ENCODE measurements around the gene B3GALNT2. TPM values are rescaled to one million over a fixed set of nuclear protein-coding genes. Genes with fewer than 3 reads are reported as not detected.
A peak's percentile ranks its signal among the peaks of the same experiment; 100 is the strongest.

Gene B3GALNT2
- total RNA-seq, 1 donor from 2014 or later: 29.2 TPM

DNA sequence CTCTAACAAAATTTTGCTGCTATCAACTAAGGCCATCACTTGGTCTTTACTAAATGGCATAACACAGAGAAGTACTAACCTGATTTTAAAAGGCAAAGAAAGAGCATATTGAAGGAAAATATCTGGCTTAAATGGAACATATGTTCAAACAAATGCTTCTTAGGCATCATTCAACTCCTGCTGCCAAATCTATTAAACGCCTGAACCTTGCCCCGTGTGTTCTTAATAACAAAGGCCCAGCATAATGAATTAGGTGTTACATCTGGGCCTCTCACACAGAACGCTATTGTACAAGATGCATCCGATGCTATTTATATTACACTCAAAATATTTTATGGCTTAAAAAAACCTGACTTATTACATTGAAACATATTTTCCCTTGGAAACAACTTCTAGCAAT is 48.4 kb downstream of the B3GALNT2 start:
- DNase-seq (ENCODE audit: low read depth in 2 of 2): no peak

DNA sequence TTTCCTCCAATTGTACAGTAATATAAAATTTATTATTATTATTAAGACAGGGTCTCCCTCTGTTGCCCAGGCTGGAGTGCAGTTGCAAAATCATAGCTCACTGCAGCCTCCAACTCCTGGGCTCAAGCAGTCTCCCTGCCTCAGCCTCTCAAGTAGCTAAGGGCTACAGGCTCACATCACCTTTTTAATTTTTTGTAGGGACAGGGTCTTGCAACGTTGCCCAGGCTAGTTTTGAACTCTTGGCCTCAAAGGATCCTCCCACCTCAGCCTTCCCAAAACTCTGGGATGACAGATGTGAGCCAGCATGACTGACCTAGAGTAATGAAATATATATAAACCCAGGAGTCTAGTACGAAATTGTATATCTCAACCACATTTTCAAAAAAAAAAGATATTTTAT is 49.2 kb downstream of the B3GALNT2 start:
- DNase-seq (ENCODE audit: low read depth in 2 of 2): no peak

DNA sequence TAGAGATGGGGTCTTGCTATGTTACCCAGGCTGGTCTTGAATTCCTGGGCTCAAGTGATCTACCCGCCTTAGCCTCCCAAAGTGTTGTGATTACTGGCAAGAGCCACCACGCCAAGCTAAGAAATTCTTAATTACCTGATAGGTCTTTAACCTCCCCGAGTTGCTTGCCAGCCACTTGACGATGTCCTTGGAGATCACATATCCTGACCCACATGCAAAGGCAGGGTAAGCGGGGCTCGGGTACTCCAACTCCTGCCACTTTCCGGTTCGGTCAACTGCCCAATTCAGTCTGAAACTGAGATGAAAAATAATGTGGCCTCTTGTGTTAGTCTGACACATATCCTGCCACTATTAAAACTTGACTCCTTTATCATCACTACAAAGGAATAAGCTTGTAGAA is 50.2 kb downstream of the B3GALNT2 start:
- no peak for DNase-seq (ENCODE audit: low read depth in 2 of 2)

DNA sequence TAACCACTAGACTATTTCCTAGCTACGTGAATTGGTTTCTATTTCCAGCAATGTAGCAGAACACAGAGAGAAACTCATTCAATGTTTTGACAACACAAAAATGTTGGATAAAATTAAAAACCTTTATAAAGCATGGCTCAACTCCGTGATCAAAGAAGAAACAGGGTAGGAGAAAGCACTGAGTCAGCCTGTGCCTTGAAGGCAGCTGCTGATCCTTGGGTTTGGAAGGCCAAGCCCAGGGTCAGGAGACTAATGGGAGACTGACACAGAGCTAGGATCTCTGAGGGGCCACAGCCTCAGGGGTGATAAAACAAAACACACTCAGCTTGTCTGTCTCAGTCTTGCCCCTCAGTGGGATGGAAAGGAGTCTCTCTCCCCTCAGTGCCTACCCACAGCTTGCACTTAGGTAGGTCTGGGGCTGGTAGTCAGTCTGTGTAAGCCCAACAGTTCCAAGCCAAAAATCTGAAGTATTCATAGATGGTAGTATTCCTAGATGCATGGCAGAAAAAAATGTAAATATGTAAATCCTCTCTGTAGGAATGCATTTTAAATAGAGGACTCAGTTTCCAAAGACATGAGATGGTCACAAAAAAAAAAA is 53.3 kb downstream of the B3GALNT2 start:
- DNase-seq (ENCODE audit: low read depth in 2 of 2): no peak

DNA sequence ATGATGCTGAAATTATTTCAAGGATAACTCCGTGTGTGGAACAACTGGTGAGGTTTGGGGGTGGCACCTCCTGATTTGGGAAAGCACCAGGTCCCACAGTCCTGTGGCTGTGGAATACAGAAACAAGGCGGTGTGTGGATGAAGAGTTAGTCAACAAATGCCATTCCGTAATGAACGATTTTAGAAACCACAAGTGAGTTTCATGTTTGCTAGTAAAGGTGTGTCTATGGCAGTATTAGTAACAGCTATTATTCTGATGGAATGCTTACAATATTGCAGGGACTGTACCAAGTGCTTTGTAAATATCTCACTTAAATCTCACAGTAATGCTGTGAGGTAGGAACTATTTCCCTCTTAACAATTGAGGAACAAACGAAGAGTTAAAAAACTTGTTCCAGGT is 53.8 kb downstream of the B3GALNT2 start:
- no peak for DNase-seq (ENCODE audit: low read depth in 2 of 2)

DNA sequence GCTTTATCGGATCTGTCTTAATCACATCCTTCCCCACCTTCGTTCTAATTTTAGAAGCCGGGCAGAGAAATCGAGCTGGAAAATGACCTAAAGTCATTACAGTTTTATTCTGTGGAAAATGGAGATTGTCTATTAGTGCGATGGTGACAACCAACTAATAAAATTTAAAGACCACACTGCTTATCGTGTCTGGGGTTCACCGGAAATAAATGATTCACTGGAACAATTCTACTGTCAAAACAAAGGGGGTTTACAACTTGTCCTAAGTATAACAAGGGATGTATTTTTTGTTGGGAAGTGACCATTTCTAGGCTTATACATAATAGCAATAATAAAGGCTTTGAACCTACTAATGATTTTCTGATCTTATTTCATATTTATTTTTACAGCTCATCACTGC is 55.6 kb downstream of the B3GALNT2 start:
- peak in 1 of 2 donors; percentile 76 for DNase-seq (ENCODE audit: low read depth in 2 of 2)

DNA sequence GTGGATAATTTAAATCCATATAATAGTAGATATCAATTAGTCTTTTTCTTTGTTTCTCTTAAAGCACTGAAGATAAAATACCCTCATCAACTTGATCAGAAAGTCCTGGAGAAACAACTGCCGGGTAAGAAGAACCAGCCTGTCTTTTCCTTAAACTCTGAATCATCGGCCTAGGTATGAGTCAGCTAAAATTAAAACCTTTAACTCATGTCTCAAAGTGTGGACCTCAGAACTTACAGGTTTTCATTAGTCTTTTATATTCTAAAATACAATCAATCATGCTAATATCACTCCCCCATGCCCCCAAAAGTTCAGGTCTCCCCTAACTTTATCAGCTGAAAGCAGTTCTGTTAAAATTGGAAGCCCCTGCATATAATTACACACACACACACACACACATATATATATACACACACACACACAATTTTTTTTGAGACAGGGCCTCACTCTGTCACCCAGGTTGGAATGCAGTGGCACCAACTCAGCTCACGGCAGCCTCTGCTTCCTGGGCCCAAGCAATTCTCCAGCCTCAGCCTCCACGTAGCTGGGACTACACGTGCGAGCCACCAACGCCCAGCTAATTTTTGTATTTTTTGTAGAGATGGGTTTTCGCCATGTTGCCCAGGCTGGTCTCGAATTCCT is 61.3 kb downstream of the B3GALNT2 start:
- peak in 1 of 2 donors; percentile 74 for DNase-seq (ENCODE audit: low read depth in 2 of 2)

DNA sequence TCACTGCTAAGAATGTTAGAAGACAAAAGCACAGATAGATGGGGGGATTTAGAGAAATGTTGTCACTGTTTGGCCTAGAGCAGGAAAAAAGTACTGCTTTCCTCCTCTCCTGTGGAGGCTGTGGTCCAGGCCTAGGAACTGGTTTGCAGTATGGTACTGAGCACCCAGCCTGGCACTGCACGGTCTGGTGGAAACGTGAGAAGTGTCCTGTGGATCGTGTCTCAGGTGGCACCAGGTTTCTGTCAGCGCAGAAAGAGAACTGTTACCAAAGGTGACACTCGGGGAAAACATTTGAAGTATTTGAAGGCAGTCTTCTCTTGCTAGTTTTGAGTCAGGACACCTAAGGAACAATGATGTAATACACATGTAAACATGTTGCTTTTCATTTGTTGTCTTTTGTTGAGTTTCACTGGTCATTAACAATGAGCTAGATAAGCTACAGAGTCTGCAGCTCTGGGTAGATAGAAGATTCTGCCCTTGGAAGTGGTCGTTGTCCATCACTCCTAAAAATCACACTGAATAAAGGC is 63.0 kb downstream of the B3GALNT2 start:
- DNase-seq (ENCODE audit: low read depth in 2 of 2): no peak

DNA sequence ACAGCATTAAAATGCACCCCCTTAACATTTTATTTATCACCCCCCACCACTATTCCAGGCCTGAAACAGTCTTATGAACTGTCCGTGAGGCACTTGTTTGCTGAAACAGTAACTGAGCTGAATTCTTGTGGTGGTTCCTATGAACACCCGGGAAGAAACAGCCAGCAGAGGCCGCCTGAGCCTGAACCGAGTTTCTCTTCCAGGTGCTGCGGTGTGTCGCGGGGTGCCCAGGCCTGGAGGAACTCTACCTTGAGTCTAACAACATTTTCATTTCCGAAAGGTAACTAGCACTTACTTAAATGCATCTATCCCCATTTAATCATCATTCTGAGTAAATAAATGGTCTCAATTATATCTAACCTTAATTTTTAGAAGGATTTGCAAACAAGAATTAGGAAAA is 70.3 kb downstream of the B3GALNT2 start:
- no peak for DNase-seq (ENCODE audit: low read depth in 2 of 2)

DNA sequence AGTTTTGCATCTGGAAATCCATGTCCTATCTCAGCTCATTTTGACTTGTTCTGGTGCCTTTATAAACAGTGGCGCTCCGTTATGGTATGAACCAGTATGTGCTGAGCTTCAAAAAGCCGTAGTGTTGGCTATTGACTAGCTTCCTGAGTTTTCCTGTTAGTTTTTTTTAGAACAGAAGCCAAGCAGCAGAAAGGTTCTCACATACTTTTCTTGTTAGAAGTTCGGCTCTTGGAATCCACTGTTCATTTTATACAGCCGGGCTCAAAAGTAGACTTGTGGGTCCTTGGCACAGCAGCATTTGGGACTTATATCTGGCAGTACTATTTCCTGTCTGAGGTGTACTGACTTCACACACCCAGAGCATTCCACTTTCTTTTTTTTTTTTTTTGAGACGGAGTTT is 73.3 kb downstream of the B3GALNT2 start:
- peak; percentile 20 to 43 for DNase-seq (ENCODE audit: low read depth in 2 of 2)

DNA sequence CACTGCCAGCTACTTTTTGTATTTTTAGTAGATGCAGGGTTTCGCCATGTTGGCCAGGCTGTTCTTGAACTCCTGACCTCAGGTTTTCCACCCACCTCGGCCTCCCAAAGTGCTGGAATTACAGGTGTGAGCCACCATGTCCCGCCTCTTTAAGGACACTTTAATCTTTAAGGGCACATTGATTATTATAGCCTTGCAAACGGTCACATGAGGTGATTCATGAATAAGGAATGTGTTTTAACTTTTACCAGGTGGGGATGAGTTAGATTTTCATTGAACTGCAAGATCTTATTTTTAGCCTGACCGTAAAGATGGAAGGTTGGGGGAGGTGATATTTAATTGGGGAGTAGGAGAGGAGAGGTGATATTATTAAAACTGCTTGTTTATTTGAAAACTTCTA is 75.1 kb downstream of the B3GALNT2 start:
- DNase-seq (ENCODE audit: low read depth in 2 of 2): no peak

DNA sequence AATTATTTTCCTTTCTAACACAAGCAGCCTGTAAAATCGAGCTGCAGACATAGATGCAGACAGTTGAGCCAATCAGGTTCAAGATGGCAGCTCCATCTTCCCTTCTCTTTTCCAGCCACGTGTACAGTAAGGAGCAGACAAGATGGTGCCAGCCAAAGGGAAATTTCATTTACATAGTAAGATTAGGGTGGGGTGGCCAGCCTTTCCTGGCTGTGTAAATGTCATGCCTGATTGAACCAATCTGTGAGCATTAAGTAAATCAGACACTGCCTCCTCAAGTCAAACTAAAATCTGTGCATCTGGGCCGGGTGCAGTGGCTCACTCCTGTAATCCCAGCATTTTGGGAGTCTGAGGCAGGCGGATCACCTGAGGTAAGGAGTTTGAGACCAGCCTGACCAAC is 76.8 kb downstream of the B3GALNT2 start:
- no peak for DNase-seq (ENCODE audit: low read depth in 2 of 2)

DNA sequence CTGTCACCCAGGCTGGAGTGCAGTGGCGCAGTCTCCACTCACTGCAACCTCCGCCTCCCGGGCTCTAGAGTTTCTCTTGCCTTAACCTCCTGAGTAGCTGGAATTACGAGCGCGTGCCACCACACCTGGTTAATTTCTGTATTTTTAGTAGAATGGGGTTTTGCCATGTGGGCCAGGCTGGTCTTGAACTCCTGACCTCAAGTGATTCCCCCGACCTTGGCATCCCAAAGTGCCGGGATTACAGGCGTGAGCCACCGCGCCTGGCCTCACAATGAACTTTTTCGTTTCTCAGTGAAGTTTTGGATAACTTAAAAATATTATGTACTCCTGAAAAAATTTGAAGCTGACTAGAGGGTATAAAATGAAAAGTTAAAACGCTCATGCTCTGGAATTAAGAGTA is 77.6 kb downstream of the B3GALNT2 start:
- DNase-seq (ENCODE audit: low read depth in 2 of 2): no peak

DNA sequence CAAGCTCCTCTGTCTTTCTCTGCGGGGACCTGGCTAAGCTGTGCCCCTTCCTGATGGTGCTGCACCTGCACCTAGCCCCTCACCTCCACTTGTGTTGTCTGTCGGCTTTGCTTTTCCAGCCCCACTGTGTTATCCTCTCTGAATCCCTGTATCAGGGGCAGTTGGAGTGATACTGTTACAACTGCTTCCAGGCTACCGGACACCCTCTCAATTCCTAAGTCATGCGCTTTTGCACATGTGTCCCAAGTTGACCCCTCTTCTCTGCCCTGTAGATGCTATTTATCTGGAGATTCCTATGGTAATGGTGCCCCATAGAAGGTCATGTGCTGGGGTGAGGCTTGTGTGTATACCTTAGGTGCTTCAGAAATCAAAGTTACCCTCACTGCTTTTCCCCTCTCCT is 78.1 kb downstream of the B3GALNT2 start:
- DNase-seq (ENCODE audit: low read depth in 2 of 2): no peak

DNA sequence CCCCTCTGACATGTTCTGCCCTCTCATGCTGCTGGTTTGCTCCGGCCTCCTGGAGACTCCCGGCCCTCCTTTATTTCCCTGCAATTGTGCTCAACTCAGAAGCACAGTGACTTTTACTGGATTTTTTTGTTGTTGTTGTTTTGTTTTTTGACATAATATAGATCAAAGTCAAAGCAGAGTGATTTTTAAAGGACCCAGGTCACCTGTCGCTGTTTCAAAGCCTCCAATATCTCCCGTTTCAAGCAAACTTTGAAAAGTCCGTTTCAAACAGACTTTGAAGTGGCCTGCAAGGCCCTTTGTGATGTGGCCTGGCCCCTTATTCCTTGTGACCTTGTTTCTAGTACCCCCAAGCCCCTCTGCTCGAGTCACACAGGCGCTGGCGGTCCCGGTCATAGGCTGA is 78.9 kb downstream of the B3GALNT2 start:
- DNase-seq (ENCODE audit: low read depth in 2 of 2): no peak

DNA sequence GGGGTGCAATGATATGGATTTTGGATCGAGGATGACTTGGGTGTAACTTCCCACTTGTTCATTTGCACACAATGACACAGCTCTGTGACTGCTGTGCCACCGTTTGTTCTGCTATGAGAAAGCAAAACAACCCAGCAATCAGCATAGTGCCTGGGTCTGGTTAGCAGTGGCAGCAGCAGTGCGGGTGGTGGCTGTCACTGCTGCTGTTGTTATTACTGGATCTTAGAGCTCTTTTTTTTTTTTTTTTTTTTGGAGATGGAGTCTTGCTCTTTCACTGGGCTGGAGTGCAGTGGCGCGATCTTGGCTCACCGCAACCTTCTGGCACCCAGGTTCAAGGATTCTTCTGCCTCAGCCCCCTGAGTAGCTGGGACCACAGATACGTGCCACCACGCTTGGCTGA is 80.2 kb downstream of the B3GALNT2 start:
- DNase-seq (ENCODE audit: low read depth in 2 of 2): no peak

DNA sequence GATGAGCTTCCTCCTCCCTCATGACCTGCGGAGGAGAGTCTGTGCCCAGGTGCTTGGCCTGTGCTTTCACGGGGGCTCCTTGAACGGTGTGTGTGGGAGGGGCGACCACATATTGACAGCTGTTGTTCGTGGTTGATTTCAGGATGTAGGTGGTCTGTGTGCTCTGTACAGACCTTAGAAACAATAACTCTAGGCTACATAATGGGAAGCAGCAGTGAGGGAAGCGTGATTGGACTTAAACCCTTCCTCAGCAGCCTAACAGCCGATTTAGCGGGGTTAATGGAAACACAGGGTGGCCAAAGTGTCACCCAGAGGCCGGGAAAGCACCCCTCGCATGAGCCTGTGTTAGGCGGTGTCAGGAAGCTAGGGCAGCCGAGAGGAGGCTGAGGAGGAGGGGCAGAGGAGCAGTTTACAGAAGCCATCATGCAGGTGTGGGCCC is 81.0 kb downstream of the B3GALNT2 start:
- no peak for DNase-seq (ENCODE audit: low read depth in 2 of 2)

DNA sequence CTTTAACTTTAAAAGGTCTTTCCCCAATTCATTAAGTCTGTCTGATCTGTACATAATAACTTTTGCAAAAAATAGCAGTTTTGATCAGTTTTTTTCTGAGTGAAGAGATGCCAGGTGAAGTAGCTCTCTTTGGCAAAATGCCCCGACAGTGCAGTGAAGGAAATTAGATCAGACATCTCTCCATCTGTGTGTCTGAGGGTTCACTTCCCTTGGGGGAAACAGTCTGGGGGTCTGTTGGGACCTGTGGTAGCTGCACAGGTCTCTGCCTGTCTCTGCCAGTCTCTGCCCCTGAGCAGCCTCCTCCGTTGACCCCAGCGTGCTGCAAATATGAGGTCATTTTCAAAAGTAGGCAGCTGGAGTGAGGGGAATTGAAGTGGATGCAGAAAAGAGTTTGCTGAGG is 82.5 kb downstream of the B3GALNT2 start:
- peak in 1 of 2 donors; percentile 6 for DNase-seq (ENCODE audit: low read depth in 2 of 2)

DNA sequence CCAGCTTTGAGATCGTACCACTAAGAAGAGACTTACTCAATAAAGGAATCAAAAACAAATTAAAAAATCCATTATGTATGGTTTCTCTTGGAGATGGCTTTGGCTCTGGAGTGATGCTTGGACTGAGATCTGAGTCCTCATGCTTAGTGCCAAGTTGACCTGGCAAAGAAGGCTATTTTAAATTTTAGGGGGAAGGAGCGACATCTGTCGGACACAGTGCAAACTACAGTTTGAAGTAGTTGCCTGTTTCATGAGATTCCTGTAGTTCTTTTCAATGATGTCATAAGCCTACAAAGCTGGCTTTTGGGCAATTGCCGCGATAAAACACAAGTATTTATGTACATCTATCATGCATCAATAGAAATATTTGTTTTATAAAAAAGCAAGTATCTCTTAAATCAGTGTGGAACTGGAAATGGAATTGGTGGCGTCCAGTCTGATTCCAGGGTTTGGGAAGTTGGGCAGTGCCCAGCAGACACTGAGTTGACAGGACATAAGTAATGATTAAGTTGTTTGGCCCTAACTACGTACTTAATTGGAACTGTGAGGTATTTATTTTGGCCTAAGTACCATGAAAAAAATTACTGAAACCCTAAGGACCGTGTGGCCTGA is 87.1 kb downstream of the B3GALNT2 start:
- peak; percentile 77 to 81 for DNase-seq (ENCODE audit: low read depth in 2 of 2)

DNA sequence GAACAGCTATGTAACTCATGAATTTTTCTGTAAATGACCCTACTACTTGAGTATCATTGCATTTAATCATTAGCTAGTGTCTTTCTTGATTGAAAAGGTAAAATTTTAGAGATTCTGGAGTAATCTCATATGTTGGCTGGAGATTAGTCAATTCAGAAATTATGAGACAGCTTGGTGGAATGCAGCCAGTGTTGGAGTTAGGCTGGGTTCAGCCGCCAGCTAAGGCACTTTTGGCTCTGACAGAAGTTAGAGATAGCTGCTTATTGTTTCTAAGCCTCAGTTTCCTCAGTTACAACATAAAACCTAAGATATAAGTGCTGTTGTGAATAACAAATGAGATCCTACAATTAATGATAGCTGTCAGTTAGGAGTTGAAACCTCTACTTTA is 87.6 kb downstream of the B3GALNT2 start:
- DNase-seq (ENCODE audit: low read depth in 2 of 2): peak in 1 of 2 donors; percentile 7

DNA sequence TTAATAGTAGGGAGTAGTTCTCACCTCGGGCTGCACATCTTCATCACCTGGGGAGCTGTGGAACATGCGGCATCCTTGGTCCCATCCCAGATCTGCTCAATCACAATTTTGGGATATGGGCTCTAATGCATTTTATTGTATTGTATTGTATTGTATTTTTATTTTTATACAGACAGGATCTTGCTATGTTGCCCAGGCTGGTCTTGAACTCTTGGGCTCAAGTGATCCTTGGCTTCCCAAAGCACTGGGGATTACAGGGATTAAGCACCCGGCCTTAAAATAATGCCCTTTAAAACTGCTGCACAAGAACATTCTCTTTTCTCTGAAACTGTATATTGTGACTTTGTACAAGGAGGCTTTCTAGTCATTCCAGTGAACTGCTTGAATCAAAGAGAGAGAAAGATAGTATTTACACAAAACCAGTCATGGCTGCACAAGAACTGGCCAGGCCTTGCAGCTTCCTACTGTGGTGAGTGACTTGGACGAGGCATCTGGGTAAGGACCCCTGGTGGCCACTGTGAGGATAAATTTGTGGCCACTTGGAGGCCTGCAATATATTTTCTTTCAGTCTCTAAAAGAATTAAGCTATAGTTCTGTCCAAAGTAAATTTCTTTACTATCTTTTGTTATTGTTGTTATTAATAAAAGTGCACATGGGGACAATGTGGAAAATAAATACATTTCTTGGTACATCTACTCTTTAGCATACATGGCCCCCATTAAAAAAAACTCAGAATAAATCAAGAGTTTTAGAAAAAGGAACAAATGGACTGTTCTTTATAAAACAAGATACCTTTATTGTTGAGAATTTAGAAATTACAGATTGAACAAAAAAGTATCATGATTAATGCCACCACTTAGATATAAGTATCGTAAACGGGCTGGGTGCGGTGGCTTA is 89.0 kb downstream of the B3GALNT2 start:
- peak; percentile 84 to 87 for DNase-seq (ENCODE audit: low read depth in 2 of 2)

All from lung microvascular endothelial cell (primary cell).